UCSD-AML1 (cell line): Measurements from ENCODE around the gene SIRT2.
A peak's percentile ranks its signal among the peaks of the same experiment; 100 is the strongest.
"Not testable (repeated sequence)": the region's sequence is repeated elsewhere in the genome, so short reads cannot be mapped to it uniquely, and the experiment has no call there.

ENCODE experiments used
- DNase-seq: peaks from one replicate; lab custom pipeline; 2025; ENCODE audit not compliant: unreplicated experiment; lab: John Stamatoyannopoulos, UW

Gene SIRT2

GRCh38 chr19:38869160-38869835 lies 30.1 kb downstream of the SIRT2 start:
- no peak for DNase-seq

DNA sequence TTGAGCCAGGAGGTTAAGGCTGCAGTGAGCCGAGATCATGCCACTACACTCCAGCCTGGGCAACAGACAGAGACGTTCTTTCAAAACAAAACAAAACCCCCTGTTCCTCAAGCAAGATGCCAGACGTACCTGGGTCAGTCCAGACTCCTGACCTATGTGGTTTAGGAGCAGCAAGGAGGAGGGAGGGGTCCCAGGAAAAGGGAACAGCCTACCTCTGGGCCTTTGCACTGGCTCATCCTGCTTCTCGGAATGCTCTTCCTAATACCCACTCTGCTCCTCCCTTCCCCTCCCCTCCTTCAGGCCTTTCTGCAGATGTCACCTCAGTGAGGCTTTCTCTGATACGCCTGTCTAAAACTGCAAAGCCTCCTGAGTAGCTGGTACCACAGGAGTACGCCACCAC lies 30.9 kb downstream of the SIRT2 start:
- DNase-seq, result no peak

DNA sequence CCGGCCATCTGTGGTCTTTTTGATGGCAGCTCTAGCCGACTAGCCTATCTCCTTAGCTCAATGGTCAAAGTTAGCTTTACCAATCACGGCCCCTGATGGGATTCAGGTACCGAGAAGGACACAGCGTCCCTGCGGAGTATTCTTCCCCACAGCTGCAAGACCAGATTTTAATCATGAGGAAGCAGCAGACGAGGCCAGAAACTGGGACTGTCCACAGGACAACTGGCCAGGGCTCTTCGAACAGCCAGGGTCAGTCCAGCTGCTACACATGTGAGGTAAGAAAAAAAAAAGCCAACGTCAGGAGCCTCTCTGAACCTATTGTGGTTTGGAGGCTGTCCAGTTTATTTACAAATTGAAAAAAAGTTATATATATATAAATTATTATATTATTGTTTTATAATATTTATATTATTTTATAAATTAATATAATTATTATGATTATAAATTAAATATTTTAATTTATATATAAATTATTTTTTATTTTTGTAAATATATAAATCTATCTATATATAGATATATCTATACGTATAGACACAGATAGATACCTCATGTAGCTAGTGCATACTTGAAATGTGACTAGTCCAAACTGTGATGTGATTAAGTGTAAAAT lies 32.1 kb downstream of the SIRT2 start:
- DNase-seq, result no peak

DNA sequence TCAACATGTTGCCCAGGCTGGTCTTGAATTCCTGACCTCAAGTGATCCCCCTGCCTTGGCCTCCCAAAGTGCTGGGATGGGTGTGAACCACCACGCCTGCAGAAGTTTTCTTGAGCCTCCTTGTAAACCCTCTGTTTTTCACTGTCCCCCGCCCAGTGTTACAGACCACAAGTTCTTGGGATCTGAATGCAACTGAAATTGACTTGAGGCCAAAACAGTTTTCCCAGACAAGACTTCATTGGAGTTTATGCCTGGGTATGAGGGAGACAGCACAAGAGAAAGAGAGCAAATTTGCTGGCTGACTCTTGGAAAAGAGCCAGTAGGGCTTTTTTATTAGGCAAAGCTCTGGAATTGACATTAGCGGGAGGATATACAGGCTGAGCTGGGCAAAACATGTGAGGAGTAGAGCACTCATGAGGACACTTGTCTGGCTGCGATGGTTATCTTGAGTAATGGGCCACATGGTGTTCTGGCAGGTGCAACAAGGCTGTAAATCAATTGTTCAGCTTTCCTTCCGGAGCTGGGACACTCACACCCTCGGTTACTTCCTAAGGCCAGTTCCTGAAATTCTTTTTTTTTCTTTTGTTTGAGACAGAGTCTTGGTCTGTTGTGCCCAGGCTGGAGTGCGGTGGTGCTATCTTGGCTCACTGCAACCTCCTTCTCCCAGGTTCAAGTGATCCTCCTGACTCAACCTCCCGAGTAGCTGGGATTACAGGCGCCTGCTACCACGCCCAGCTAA lies 36.9 kb downstream of the SIRT2 start:
- no peak for DNase-seq

- DNase-seq, result no peak
Observed at GRCh38 chr19:38861368-38861767, 38.0 kb downstream of the SIRT2 start.

DNA sequence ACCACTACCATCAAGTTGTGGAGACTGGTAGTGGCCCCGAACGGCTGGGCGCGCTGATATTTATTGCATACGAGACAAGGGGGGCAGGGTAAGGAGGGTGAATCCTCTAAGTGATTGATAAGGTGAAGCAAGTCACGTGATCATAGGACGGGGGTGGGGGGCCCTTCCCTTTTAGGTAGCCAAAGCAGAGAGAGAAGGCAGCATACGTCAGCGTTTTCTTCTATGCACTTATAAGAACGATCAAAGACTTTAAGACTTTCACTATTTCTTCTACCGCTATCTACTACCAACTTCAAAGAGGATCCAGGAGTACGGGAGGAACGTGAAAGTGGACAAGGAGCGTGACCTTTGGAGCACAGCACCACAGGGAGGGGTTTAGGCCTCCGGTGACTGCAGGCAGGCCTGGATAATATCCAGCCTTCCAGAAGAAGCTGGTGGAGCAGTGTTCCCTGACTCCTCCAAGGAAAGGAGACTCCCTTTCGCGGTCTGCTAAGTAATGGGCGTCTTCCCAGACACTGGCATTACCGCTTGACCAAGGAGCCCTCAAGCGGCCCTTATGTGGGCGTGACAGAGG lies 39.7 kb downstream of the SIRT2 start:
- DNase-seq, result not testable (repeated sequence)

DNA sequence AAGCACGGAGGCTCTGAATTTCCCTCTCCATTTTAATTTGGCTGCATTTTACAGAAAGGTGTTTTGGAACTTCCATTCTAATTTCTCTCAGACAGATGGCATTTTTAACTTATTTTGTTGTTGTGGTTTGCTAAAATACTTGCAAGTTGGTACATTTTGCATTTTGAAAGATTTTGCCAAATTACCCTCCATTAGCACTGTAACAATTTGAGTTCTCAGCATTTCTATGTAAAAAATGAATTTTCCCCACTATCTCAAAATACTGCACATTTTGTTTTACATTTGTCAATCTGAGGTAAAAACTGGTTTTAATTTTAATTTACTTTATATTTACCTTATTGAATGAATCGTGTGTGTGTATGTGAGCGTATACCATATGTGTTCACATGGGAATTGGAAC lies 42.6 kb downstream of the SIRT2 start:
- no peak for DNase-seq

DNA sequence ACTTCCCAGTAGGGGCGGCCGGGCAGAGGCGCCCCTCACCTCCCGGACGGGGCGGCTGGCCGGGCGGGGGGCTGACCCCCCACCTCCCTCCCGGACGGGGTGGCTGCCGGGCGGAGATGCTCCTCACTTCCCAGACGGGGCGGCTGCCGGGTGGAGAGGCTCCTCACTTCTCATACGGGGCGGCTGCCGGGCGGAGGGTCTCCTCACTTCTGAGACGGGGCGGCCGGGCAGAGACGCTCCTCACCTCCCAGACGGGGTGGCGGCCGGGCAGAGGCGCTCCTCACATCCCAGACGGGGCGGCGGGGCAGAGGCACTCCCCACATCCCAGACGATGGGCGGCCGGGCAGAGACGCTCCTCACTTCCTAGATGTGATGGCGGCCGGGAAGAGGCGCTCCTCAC lies 43.7 kb downstream of the SIRT2 start:
- DNase-seq, result not testable (repeated sequence)

- DNase-seq, result not testable (repeated sequence)
Observed at GRCh38 chr19:38854961-38855360, 44.5 kb downstream of the SIRT2 start.

- DNase-seq, result no peak
Observed at GRCh38 chr19:38853214-38853613, 46.2 kb downstream of the SIRT2 start.

GRCh38 chr19:38852231-38853044 lies 47.0 kb downstream of the SIRT2 start:
- peak; percentile 47 for DNase-seq

GRCh38 chr19:38851622-38852230 lies 47.7 kb downstream of the SIRT2 start:
- peak; percentile 92 for DNase-seq

GRCh38 chr19:38850976-38851621 lies 48.3 kb downstream of the SIRT2 start:
- DNase-seq, result no peak

DNA sequence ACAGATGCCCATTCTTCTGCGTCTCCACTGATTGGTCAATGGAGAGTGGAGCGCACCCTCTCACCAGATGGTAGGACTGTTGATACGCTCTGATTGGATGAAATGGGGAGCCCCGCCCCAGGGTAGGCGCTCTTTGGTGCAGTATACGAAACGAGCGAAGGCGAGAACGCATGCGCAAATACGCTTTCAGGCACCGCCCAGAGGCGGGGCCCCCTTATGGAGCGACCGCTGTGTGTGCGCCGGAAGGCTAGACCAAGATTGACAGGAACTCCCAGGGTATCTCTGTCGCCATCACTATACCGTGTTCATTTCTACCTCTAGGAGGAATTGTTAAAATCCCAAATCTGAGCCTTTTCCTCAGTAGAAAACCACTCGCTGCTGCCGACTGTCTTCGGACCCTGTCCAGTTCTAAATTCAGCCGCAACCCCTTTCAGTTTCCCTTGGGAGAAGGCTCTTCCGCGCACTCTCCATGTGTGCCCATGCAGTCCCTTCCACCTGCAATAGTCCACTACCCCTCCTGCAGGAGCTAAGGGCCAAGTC lies 48.9 kb downstream of the SIRT2 start:
- peak; percentile 100 for DNase-seq

DNA sequence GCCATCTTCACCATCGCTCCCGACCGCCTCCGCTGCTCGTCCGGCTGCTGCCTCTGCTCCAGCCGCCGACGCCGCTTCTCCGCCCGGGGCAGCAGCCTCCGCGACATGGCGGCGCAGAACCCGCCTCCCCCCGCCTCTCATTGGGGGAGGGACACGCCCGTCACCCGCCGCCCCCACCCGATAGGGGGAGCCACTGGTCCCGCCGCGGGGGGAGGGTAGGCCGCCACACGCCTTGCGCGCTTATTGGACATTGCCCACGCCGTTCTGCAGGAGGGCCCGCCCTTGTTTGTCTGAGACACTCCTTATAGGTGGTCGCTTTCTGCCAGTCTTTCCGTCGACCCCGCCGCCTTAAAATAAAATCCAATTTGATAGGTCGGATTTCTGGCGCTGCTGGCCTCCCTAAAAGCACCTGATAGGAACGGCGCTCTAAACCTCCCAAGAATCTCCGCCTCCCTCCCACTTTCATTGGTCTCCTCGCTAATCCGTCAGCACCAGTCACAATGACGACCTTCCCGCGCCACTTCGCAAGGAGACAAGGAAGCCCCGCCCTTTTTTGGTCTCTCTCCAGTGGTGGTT lies 49.5 kb downstream of the SIRT2 start, which contains the start of gene HNRNPL:
Gene HNRNPL (minus strand): TSS at position 127 of the 576 bp plus-strand sequence. CDS start 20 bp downstream, at position 107.
- peak; percentile 100 for DNase-seq

GRCh38 chr19:38849147-38849859 lies 50.1 kb downstream of the SIRT2 start:
- peak; percentile 98 for DNase-seq

DNA sequence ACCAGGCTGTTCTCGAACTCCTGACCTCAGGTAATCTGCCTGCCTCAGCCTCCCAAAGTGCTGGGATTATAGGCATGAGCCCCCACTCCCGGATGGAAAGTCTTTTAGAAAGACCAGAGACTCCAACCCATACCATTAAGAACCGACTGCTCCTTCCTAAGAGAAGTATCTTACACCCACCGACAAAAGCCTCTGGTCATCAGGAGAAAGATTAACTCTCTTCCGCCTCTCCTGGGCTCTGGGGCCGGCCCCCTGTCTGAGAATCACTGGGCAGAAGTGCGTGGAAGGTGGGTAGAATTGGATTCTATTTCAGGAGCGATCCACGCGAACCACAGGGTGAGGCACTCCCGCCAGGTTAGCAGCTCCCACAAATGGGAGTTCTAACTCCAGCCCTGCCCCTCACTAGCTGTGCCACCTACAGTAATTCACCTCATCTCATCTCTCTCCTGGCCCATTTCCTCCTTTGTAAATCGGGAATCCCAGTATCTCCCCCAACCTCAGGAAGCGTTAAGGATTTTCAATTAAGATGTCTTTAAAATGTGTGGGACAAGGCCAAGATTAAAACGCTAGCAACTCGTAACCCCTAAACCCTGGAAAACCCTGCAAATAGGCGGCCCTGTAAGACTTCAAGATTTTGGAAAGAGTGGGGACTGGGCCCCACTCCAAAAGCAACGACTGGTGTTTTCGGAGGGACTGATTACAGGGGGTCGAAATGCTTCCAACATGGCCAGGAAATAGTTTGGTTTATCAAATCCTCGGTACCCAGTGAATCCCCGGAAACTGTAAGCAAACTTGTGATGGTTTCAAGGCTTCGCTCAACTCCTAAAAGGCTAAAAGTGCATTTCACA lies 50.9 kb downstream of the SIRT2 start:
- DNase-seq, result no peak

- DNase-seq, result no peak
Observed at GRCh38 chr19:38846097-38846496, 53.3 kb downstream of the SIRT2 start.
